ENCODE measurements around the gene KLHL2. TPM values are rescaled to one million over a fixed set of nuclear protein-coding genes. Genes with fewer than 3 reads are reported as not detected.
"Not testable (repeated sequence)": the region's sequence is repeated elsewhere in the genome, so short reads cannot be mapped to it uniquely, and the experiment has no call there.

The KLHL2 gene
- total RNA-seq, 4 donors from 2014 or later = 3.6 to 7.9 (median 6.4) TPM

DNA sequence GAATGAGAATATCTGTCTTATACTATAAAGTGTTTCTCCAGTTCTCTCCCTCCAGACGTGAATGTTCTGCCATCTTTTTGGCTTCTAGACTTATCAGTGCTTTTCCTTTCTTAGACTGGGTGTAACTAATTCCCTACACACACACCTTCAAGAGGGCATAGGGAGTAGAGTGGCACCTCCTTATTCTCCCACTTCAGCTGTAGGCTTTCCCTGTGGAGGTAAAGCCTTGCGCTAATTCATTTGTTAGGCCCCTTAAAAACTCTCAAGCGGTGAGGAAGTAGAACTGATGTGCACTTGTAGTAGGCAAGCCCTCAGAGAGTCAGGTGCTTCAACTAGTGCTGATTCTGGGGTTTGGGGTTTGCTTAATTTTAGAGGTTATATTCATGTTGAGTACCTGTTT is 10.0 kb downstream of the KLHL2 start:
- Histone ChIP-seq H3K4me1 (peaks cover 0 to 8% of the 10 kb centered on the region in 2 donors), H3K9me3 (no peaks in the 10 kb centered on the region), H3K27ac (no peak overlapping the region), H3K36me3 (no peaks in the 10 kb centered on the region), H3K4me3 (no peak overlapping the region), H3K27me3 (no peaks in the 10 kb centered on the region)
- in situ Hi-C loops (cut with MboI; ENCODE audit: low sequenced_read_pairs in 4 of 4) = loop anchor here in 1 of 4 donors (25.0 kb wide), 1 partner anchor 120 kb away; the partner anchor contains the start of gene MSMO1
- no peak for TF ChIP-seq POLR2A (IDR thresholded peaks at IDR 0.05)
- TF ChIP-seq, protein P1, sequence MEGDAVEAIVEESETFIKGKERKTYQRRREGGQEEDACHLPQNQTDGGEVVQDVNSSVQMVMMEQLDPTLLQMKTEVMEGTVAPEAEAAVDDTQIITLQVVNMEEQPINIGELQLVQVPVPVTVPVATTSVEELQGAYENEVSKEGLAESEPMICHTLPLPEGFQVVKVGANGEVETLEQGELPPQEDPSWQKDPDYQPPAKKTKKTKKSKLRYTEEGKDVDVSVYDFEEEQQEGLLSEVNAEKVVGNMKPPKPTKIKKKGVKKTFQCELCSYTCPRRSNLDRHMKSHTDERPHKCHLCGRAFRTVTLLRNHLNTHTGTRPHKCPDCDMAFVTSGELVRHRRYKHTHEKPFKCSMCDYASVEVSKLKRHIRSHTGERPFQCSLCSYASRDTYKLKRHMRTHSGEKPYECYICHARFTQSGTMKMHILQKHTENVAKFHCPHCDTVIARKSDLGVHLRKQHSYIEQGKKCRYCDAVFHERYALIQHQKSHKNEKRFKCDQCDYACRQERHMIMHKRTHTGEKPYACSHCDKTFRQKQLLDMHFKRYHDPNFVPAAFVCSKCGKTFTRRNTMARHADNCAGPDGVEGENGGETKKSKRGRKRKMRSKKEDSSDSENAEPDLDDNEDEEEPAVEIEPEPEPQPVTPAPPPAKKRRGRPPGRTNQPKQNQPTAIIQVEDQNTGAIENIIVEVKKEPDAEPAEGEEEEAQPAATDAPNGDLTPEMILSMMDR (IDR thresholded peaks at IDR 0.05 in 4 of 5, conservative IDR thresholded peaks at IDR 0.05 in 1 of 5) = no peak
- intact Hi-C loops (cut with DNase I; ENCODE audit: low total_unique reads) = no loop called here
- DNase-seq = no peak
- no peak for ATAC-seq

DNA sequence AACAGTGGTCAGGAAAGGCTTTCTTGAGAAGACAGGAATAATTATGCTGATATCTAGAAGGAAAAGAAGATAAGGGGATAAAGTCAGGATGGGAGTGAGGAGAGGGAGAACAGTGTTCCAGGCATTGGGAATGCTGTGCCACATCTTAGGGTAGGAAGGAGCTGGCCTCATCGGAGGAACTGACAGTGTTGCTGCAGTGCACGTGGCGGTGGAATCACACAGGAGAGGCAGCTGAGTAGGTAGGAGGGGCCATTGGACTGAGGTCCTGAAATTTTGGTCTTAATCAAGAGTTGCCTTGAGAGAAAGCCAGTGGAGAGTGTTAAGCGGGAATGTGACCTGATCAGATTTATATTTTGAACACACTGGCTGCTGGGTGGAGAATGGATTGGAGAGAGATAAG is 13.9 kb downstream of the KLHL2 start:
- H3K36me3 ChIP-seq; H3K9me3 ChIP-seq; ATAC-seq; H3K4me1 ChIP-seq; H3K4me3 ChIP-seq; DNase-seq; intact Hi-C loops (cut with DNase I; ENCODE audit: low total_unique reads); H3K27me3 ChIP-seq: not testable (repeated sequence)
- H3K27ac ChIP-seq = peak overlapping the region in 3 of 4 donors; percentile 28 to 49 (median 48)
- in situ Hi-C loops (cut with MboI; ENCODE audit: low sequenced_read_pairs in 4 of 4) = loop anchor here in 1 of 4 donors (25.0 kb wide), 1 partner anchor 116 kb away; the partner anchor contains the start of gene MSMO1

DNA sequence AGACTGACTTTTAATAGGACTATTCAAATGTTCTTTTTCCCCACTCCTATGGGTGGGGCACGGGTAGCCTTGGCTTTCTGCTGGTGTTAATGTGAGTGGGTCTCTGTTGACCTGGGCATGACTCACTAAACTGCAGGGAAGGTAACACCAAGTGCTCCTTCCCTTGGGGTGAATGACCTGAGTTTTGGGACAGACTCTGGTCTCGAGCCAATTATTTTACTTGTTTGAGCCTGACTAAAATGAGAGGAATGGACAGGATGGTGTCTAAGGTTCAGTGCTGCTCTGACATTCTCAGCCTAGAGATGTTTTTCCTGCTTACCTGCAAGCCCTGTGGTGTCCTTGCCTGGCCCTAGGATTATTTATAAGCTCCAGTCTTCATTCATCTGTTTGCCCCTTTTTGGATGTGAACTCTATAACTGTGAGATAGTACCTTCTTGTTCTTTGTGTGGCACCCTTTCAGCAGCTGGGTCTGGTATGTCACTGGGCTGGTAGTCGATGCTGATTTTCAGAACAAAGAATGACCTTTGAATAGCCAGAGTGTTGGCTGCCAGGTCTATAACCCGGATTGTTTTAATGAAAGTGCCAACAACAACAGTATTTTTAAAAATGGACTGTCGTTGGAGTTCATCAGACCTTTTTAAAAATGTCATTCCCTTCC is 14.8 kb downstream of the KLHL2 start:
- intact Hi-C loops (cut with DNase I; ENCODE audit: low total_unique reads); DNase-seq; H3K4me3 ChIP-seq; H3K36me3 ChIP-seq; H3K4me1 ChIP-seq; H3K9me3 ChIP-seq; H3K27me3 ChIP-seq: not testable (repeated sequence)
- ATAC-seq = peak; percentile 39 to 47
- in situ Hi-C loops (cut with MboI; ENCODE audit: low sequenced_read_pairs in 4 of 4) = loop anchor here in 1 of 4 donors (25.0 kb wide), 1 partner anchor 115 kb away; the partner anchor contains the start of gene MSMO1
- H3K27ac ChIP-seq = peak overlapping the region; percentile 28 to 50 (median 48)

DNA sequence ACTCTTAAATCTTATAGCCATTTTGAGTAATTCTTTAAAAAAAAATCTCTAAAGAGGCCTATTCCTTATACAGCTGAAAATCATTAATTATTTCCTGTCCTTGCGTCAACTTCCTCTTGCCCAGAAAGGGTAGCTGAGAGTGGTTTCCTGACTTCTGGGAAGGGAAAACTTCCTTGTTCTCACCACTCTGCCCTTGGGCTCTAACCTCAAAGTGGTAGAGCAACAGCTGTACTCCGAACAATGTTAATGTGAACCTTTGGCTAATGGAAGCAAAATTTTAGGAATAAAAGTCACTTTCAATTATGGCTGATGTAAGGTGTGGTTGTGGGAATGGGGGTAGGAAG is 15.3 kb downstream of the KLHL2 start:
- intact Hi-C loops (cut with DNase I; ENCODE audit: low total_unique reads) (no loop called here), in situ Hi-C loops (cut with MboI; ENCODE audit: low sequenced_read_pairs in 4 of 4) (loop anchor here in 1 of 4 donors (25.0 kb wide), 1 partner anchor 115 kb away; the partner anchor contains the start of gene MSMO1)
- DNase-seq (no peak), ATAC-seq (peak; percentile 81 to 86)
- Histone ChIP-seq H3K4me1 (peaks cover 0 to 8% of the 10 kb centered on the region in 2 donors), H3K4me3 (no peak overlapping the region), H3K27ac (peak overlapping the region; percentile 28 to 50 (median 48)), H3K36me3 (no peaks in the 10 kb centered on the region), H3K27me3 (no peaks in the 10 kb centered on the region), H3K9me3 (no peaks in the 10 kb centered on the region)
- TF ChIP-seq, protein P1 (IDR thresholded peaks at IDR 0.05 in 4 of 5, conservative IDR thresholded peaks at IDR 0.05 in 1 of 5) = no peak
- TF ChIP-seq POLR2A (IDR thresholded peaks at IDR 0.05) = no peak

DNA sequence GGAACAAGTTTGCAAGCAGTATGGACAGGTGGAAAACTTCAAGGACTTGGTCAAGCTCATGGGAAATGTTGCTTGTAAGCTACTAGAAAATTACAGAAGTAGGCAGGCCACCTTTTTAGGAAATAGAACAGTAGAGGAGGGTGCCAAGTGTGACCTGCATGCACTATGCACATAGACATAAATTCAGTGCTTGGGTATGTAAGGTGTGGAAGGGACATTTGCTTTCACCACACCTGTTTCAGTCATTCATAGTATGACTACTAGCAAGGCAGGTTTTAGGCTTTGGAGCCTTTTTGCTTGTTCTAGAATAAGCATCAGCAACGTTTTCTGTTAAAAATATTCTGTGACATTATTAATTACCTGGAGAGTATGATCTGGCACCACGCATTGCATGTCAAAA is 20.0 kb downstream of the KLHL2 start:
- H3K27ac ChIP-seq; in situ Hi-C loops (cut with MboI; ENCODE audit: low sequenced_read_pairs in 4 of 4); H3K36me3 ChIP-seq; intact Hi-C loops (cut with DNase I; ENCODE audit: low total_unique reads); H3K4me3 ChIP-seq; DNase-seq; H3K4me1 ChIP-seq; ATAC-seq; H3K27me3 ChIP-seq; H3K9me3 ChIP-seq: not testable (repeated sequence)

DNA sequence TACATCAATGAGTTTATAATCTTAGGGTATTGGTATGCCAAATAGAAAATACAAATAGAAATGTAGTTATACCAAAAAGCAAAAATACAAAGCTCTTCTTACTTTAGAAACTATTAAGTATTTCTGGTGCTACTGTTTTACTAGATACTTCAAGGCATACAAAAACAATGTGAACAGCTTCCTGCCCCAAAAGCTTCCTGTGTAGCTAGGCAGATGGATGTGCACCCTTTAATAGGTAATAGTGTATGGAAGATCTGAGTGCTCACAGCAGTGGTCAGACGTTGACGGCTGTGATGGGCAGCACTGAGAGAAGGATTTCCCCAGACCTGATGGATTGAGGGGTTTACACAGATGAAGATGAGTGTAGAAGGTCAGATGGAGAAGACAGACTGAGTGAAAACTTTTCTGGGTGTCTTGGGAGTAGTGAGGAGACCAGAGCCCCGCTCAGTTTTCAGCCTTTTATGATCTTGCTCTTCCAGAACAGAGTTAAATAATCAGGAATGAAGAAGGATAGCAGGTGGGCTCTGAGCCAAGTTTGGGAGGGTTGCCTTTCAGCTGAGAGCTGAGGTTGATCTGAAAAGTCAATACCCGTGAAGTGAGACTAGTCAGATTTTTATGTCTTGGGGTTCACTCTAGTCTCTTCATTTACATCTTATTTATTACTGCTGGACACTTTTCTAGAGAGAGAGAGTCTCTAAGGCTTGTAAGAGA is 22.3 kb downstream of the KLHL2 start:
- in situ Hi-C loops (cut with MboI; ENCODE audit: low sequenced_read_pairs in 4 of 4); H3K27ac ChIP-seq; H3K36me3 ChIP-seq; H3K4me3 ChIP-seq; H3K27me3 ChIP-seq; ATAC-seq; intact Hi-C loops (cut with DNase I; ENCODE audit: low total_unique reads); DNase-seq; H3K4me1 ChIP-seq; H3K9me3 ChIP-seq: not testable (repeated sequence)

DNA sequence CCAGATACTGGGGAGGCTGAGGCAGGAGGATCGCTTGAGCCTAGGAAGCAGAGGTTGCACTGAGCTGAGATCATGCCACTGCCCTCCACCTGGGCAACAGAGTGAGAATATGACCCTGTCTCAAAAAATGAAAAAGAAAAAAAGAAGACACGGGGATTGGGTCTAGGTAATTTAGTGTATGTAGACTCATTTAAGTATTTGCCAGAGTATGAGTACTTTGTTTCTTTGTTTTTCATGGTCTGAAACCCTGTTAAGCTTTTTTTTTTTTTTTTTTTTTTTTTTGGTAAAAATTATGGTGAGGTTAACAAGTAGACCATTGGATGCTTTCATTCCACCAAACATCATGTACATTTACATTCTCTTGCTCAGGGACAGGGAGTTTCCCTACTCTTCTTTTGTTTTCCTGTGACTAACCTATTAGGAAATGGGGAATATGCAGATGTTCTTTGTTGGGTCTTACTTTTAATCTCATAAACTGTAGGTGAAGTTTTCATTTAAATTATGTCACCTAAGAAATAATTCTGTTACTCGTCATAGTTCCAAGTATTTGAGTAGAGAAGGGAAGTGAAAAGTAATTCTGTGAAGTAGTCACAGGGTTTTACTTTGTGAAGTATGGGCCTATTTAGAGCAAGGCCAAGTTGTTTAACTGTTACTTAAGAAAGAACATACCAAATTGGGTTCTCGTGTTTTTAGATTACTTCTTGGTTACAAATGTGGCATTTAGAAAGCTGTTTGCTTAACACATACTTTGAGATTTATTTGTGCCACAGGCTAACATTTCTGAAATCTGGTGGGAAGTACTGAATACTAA is 25.5 kb downstream of the KLHL2 start:
- H3K4me3 ChIP-seq; H3K4me1 ChIP-seq; intact Hi-C loops (cut with DNase I; ENCODE audit: low total_unique reads); DNase-seq; H3K27me3 ChIP-seq; H3K9me3 ChIP-seq; in situ Hi-C loops (cut with MboI; ENCODE audit: low sequenced_read_pairs in 4 of 4); ATAC-seq; H3K27ac ChIP-seq; H3K36me3 ChIP-seq: not testable (repeated sequence)
